H54 (cell line): ENCODE measurements around the gene MRPS33.
"Not testable (repeated sequence)": the region's sequence is repeated elsewhere in the genome, so short reads cannot be mapped to it uniquely, and the experiment has no call there.

Source experiments
- DNase-seq: peaks from one replicate; pipeline ENCODE4 v3.0.0; 2011; ENCODE audit warnings: low spot score, mixed read lengths; ENCODE audit not compliant: insufficient read length
- FAIRE-seq: peaks from 3 replicates; lab custom pipeline; 2011; peaks lifted over from hg19 to GRCh38; lab: Jason Lieb, UNC
- POLR2A ChIP-seq: IDR thresholded peaks from 2 replicates; pipeline ENCODE4 v1.6.1; 2011; ENCODE audit warnings: low read depth, mild to moderate bottlenecking, low read length

The MRPS33 gene

DNA sequence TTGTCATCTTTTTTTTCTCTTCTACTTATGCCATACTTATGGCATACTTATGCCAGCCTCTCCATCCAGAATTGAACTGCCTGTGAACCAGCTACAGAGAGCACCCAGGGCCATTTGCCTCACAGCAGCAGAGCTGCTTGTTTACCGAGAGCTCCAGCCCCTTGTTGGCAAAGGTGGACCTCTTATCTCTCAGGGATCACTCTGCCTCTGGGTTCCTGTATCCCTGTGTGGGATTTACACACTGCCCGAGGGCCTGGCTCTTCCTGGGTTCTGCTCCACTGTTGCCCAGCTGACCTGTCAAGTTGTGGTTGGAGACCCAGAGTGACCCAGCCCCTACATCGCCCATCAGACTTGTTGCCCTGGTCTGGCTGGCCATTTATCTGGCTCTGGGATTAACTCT is 22.3 kb downstream of the MRPS33 start:
- no peak for FAIRE-seq

DNA sequence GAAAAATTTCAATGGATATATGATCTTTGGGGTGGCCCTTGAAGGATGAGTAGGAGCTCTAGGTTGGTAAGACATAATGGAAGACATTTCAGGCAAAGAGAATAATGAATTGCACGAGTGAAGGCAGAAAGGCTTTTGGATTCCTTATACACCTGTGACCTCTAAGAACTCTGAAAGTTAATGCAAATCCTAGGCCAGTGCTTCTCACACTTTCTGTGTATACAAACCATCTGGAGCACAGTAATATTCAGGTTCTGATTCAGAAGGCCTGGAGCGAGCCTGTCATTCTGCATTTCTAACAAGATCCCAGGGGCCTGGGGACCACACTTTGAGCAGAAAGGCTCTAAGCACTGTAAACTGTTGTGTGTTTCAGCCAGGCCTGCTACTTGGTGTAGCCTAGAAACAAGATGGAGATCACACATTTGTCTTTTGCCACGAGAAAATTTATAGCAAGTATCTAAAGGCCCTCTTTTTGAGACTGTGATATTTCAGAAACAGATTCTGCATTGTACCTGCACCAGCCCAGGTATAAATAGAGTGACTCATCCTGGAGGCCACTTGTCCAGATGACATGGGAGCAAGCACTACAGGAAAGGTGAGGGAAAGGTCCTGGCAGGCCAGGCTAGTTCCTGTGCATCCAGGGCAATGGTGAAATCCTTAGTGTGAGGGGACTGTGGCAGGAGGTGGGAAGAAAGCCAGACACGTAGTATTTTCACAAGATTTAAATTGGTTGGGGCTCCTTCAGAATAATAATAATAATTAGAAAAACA is 24.4 kb downstream of the MRPS33 start:
- FAIRE-seq (no peak), DNase-seq (no peak)
- TF ChIP-seq POLR2A = no peak

More for the DNA sequence above, 22.3 kb downstream of the MRPS33 start:
- no peak for TF ChIP-seq POLR2A
- no peak for DNase-seq

DNA sequence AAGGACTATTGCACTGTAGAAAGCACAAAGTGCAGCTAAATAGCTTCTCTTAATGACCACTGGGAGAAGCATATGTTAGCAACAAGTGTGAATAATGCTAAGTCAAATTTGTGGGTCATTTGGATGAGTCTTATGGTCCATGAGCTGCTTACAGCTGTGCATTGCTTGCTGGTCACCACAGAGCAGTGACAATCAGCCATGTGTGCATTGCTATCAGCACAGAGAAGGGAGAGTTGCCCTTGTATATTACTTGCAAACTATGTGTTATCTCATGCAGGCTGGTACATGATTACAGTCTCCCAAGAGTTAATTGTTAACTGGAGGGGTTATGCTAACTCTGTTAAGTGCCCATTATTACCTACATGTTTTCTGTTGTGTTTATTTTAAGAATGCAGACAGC is 25.7 kb downstream of the MRPS33 start:
- DNase-seq = no peak
- FAIRE-seq = no peak
- no peak for TF ChIP-seq POLR2A

DNA sequence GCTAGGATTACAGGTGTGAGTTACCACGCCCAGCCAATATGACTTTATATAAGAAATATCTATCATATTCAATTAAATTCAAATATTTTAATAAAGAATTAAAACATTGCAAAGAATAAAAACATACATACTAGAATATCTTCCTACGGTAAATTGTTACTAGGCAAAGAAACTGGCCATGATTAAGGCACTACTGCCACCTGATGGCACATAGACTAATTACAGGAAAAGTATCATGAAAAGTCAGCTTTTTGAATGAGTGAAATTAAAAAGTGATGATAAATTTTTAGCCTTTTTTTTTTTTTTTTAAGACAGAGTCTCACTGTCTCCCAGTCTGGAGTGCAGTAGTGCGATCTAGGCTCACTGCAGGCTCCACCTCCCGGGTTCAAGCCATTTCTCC is 30.9 kb downstream of the MRPS33 start:
- FAIRE-seq (no peak), DNase-seq (no peak)
- no peak for TF ChIP-seq POLR2A

DNA sequence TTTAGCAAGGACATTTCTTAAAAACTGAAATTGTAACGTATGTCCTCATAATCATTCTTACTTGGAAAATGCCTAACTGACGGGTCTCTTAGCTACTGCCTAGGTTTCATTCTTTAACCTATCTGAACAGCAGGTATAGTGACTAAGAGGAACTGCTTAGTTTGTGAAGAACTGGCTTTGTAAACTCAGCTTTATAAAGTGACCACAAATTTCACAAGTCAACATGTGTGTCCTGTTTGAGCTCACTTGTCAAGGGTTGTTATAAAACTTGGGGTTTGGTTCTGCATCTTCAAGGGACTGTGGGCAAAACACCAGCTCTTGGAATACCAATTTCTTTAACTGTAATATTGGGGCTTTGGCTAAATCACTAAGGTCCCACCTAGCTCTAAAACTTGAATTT is 32.2 kb downstream of the MRPS33 start:
- no peak for DNase-seq
- no peak for TF ChIP-seq POLR2A
- FAIRE-seq = no peak

DNA sequence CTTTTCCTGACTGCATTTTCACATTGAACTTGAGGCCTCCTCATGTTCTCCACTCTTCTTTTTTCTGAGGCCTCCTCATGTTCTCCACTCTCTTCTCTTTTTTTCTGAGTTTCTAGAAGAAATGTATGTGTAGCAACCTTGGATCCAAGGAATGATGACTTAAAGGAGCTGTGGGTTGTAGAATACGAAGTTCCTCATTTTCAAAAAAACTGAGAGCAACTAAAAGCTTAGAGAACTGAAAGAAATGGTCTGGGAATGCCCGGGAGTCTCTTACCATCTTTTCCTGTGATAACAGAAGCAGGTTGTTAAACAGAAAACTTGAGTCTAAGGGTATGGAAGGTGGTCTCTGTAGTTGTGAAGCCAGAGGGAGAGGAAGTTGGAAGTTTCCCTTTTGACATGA is 32.8 kb downstream of the MRPS33 start:
- TF ChIP-seq POLR2A = no peak
- no peak for FAIRE-seq
- no peak for DNase-seq

DNA sequence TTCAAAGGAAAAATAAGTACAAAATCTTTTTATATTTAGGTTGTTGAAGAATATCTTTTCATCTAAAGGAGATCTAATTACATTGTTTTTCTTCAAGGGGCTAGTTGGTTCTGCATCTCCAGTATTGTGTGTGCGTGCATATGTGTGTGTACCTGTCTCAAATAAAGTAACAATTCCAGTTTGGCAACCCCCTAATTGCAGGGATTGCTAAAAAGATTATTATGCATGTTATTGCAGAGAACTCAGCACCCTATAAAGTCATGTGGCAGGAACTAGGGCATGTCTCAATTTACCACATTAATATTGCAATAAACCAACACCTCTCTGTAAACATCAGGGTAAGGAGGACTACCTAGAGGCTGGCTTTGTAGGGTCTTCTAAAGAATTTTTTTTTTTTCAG is 37.0 kb downstream of the MRPS33 start:
- TF ChIP-seq POLR2A = no peak
- no peak for DNase-seq
- FAIRE-seq = no peak

DNA sequence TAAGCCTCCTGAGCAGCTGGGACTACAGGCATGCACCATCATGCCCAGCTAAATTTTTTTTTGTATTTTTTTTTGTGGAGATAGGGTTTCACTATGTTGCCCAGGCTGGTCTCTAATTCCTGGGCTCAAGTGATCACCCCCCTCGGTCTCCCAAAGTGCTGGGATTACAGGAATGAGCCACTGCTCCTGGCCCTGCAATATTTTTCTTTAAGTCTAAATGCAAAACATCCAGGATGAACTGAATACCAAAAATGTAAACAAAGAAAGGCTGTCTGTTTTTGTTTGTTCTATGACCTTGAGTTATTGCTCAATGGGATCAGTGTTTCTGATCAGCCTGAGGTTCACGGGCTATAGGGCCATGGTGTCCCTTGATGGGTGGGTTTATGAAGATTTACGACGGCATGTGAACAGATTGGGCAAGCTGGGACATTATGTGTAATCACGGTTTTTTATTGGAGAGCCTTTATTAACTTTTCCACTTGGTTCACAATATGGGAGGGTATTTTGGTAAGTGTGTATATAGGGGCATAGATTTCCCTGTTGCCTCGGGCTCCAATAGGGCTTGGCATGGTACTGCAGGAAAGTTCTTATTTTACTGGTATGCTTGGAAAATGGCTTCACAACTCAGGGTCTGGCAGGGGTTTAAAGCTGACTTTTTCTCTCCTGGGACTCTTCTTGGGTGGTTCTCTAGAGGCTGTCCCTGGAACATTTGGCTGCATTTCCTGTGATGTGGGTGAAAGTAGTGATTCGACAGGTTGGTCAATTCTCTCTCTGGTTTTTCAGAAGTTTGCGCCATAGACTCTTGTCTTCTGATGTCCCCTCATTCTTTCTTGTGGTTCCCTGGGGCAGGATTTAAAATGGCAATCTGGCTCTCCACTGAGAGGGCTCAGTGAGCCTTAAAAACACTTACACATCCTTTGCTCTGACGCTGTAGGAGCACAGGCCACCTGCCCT is 41.6 kb downstream of the MRPS33 start:
- FAIRE-seq = no peak
- TF ChIP-seq POLR2A = no peak
- no peak for DNase-seq

DNA sequence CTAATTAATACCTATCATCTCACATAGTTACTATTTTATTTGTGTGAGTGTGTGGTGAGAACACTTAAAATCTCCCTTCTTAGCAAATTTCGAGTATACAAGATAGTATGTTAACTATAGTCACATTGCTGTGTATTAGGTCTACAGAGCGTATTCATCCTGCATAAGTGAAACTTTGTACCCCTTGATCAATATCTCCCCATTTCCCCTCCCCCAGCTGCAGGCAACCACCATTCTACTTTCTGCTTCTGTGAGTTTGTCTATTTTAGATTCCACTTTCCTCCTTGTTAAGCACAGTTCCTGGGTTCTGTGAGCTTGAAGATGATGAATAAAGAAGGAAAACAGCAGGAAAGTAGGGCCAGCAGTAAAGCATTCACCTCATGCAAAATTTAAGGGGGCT is 42.4 kb downstream of the MRPS33 start:
- no peak for TF ChIP-seq POLR2A
- no peak for DNase-seq
- no peak for FAIRE-seq

DNA sequence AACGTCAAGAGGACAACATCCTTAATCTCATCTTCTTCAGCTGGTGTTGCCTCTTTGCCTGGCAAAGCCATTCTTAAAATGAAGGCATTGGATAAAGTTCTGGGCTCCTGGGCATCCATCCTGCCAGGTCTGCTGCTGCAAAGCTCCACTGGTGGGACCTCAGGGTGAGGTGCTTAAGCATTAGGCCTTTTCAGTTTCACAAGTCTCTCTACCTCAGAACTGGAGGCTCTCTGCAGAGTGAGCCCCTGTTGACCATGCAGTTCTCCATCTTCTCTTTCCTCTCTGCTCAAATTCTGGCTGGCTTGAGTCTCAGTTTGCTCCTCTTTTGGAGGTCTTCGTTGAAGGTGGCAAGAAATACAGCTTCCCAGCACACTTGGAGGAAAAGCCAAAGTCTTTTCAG is 47.3 kb downstream of the MRPS33 start:
- no peak for TF ChIP-seq POLR2A
- FAIRE-seq (no peak), DNase-seq (no peak)

DNA sequence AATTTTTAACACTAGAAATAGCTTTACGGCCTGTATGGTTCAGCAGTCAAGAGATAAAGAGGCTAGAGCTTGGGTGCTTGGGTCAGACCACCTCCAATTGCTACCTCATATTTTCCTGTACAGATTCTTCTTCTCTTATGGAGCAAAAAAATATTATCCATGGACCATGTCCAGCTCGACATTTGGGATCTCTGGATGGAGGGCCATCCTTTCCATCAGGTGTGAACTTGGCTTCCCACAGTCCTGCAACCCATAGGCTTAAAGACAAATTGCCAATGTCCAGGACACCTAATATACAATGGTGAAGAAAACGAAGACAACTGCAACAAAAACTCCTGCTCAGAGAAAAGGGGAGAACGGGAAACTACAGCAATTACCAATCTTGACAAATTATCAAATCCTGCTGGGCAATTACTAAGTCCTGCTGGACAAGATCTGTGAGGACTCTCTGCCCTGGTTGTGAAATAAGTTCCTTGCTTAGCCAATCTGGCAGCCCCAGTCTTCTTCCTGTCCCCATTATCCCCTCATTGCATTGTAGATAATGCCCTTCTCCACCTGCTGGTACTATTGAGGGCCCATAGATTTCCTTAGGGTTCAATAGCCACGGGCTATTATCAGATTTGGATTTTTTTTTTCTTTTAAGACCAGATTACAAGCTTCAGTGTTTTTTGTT is 48.1 kb downstream of the MRPS33 start:
- DNase-seq (no peak), FAIRE-seq (no peak)
- TF ChIP-seq POLR2A = no peak

DNA sequence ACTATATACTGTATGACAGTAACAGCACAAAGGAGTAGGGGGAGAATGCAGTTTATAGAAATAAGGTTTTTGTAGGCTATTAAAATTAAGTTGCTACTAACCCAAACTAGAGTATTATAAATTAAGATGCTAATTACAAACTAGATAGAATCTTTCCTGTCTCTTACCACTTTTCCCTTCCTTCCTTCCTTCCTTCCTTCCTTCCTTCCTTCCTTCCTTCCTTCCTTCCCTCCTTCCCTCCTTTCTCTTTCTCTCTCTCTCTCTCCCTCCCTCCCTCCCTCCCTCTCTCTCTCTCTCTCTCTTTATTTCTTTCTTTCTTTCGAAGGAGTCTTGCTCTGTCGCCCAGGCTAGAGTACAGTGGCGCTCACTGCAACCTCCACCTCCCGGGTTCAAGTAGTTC is 53.6 kb downstream of the MRPS33 start:
- no peak for FAIRE-seq
- no peak for TF ChIP-seq POLR2A
- no peak for DNase-seq

DNA sequence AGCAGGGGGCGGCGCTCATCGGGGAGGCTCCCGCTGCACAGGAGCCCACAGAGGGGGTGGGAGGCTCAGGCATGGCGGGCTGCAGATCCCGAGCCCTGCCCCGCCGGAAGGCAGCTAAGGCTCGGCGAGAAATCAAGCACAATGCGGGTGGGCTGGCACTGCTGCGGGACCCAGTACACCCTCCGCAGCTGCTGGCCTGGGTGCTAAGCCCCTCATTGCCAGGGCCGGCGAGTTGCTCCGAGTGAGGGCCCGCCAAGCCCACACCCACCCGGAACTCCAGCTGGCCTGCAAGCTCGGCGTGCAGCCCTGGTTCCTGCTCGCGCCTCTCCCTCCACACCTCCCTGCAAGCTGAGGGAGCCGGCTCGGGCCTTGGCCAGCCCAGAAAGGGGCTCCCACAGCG is 57.8 kb downstream of the MRPS33 start:
- not testable (repeated sequence) for FAIRE-seq, DNase-seq
